Sigmoid colon (tissue), 4 donors: ENCODE data around the gene VSTM2L.

Experiments used
- EP300 ChIP-seq, 4 donors: sonication (generic); formaldehyde crosslinking; IDR thresholded peaks; one replicate each; pipeline ENCODE4 v1.6.1; 2017; ENCODE audit warnings: antibody characterized with exemption in 4 of 4
- POLR2A ChIP-seq, 2 donors: fragments of 450-650 bp; IDR thresholded peaks; one replicate each; pipeline ENCODE4 v1.6.1; 2016; ENCODE audit warnings: antibody characterized with exemption in 2 of 2, mild to moderate bottlenecking in 2 of 2, moderate library complexity in 2 of 2
- POLR2AphosphoS5 ChIP-seq, 4 donors: sonication (generic); formaldehyde crosslinking; IDR thresholded peaks; one replicate each; pipeline ENCODE4 v1.6.1; 2017; ENCODE audit warnings: antibody characterized with exemption in 4 of 4
- TF ChIP-seq, protein P1 (sequence below), 4 experiments: fragments of 450-650 bp in 3 of 4; fragments of 200-600 bp in 1 of 4; IDR thresholded peaks; one replicate each; pipeline ENCODE4 v1.5.1; 2016 to 2019; ENCODE audit warnings: antibody characterized with exemption in 4 of 4, mild to moderate bottlenecking in 3 of 4, moderate library complexity in 2 of 4

DNA sequence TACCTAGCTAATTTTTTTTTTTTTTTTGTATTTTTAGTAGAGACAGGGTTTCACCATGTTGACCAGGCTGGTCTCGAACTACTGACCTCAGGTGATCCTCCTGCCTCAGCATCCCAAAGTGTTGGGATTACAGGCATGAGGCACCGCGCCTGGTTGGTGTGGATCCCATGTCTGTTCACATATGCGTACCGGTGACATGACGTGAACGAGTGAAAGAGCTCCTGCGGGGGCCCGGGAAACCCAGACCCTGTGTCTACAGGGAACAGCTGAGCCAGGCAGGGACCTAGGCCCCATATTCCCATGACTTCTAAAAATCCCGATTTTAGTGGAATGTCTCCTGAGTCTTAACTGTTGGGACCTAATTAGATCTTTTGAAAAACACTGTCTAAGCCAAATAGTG is 33.1 kb downstream of the VSTM2L start:
- TF ChIP-seq, protein P1, sequence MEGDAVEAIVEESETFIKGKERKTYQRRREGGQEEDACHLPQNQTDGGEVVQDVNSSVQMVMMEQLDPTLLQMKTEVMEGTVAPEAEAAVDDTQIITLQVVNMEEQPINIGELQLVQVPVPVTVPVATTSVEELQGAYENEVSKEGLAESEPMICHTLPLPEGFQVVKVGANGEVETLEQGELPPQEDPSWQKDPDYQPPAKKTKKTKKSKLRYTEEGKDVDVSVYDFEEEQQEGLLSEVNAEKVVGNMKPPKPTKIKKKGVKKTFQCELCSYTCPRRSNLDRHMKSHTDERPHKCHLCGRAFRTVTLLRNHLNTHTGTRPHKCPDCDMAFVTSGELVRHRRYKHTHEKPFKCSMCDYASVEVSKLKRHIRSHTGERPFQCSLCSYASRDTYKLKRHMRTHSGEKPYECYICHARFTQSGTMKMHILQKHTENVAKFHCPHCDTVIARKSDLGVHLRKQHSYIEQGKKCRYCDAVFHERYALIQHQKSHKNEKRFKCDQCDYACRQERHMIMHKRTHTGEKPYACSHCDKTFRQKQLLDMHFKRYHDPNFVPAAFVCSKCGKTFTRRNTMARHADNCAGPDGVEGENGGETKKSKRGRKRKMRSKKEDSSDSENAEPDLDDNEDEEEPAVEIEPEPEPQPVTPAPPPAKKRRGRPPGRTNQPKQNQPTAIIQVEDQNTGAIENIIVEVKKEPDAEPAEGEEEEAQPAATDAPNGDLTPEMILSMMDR (IDR thresholded peaks at IDR 0.05) = no peak
- TF ChIP-seq POLR2A (IDR thresholded peaks at IDR 0.05) (no peak), POLR2AphosphoS5 (IDR thresholded peaks at IDR 0.05) (no peak), EP300 (IDR thresholded peaks at IDR 0.05) (no peak)
